Esophagus muscularis mucosa (tissue), 4 donors: ENCODE measurements around the gene ZNF385C. TPM values are rescaled to one million over a fixed set of nuclear protein-coding genes. Genes with fewer than 3 reads are reported as not detected.
"Not testable (repeated sequence)": the region's sequence is repeated elsewhere in the genome, so short reads cannot be mapped to it uniquely, and the experiment has no call there.

ENCODE experiments used
- DNase-seq: peaks from one replicate; pipeline ENCODE4 v3.0.0-alpha.2; 2017; ENCODE audit errors: extremely low spot score
- H3K27ac ChIP-seq, 4 donors: fragments of 200-600 bp; sonication (generic); replicated peaks in 1 of 4; 1 replicate in 3 of 4; 2 replicates in 1 of 4; pipeline ENCODE4 v1.5.1; 2016 to 2019; ENCODE audit warnings: mild to moderate bottlenecking in 1 of 4
- H3K27me3 ChIP-seq, 4 donors: fragments of 200-600 bp; sonication (generic); one replicate each; pipeline versions ENCODE4 v1.5.1 to v1.6.0; 2016 to 2019
- H3K36me3 ChIP-seq, 4 donors: fragments of 200-600 bp; sonication (generic); one replicate each; pipeline ENCODE4 v1.5.1; 2016 to 2019
- H3K4me1 ChIP-seq, 4 donors: fragments of 200-600 bp; sonication (generic); one replicate each; pipeline ENCODE4 v1.5.1; 2016 to 2019
- H3K4me3 ChIP-seq, 4 donors: fragments of 200-600 bp; sonication (generic); 1 replicate in 2 of 4; 2 replicates in 2 of 4; pipeline ENCODE4 v1.5.1; 2016 to 2019; ENCODE audit warnings: mild to moderate bottlenecking in 4 of 4, moderate library complexity in 1 of 4
- H3K9me3 ChIP-seq, 4 donors: fragments of 200-600 bp; sonication (generic); 1 replicate in 3 of 4; 2 replicates in 1 of 4; pipeline ENCODE4 v1.5.1; 2016 to 2019
- CTCF ChIP-seq, 3 experiments: fragments of 200-600 bp in 2 of 3; fragments of 450-650 bp in 1 of 3; sonication (generic) in 2 of 3; IDR thresholded peaks; one replicate each; pipeline ENCODE4 v1.5.1; 2017 to 2019; ENCODE audit warnings: antibody characterized with exemption in 3 of 3, mild to moderate bottlenecking in 2 of 3, moderate library complexity in 1 of 3
- EP300 ChIP-seq: sonication (generic); formaldehyde crosslinking; IDR thresholded peaks from one replicate; pipeline ENCODE4 v1.6.1; 2017; ENCODE audit warnings: antibody characterized with exemption
- POLR2A ChIP-seq: fragments of 450-650 bp; IDR thresholded peaks from one replicate; pipeline ENCODE4 v1.6.1; 2017; ENCODE audit warnings: antibody characterized with exemption, moderate library complexity, mild to moderate bottlenecking, low read depth
- POLR2AphosphoS5 ChIP-seq, 2 donors: sonication (generic); formaldehyde crosslinking; IDR thresholded peaks; one replicate each; pipeline ENCODE4 v1.6.1; 2017; ENCODE audit warnings: antibody characterized with exemption in 2 of 2
- WGBS: methylation state at CpG from one replicate; pipeline ENCODE4 v1.1.5; 2018; 5-methylcytosine and 5-hydroxymethylcytosine counted together
- intact Hi-C: fragments of 100-400 bp; cut with DNase I; formaldehyde crosslinking; loops from one replicate; pipeline ENCODE4 v1.15.1; 2023
- total RNA-seq, 4 donors: library from RNA; depleted of rRNA; stranded (reverse); fragments of >200 nt; gene quantifications; one replicate each; pipeline versions ENCODE4 v1.1.0 to v1.2.1, GENCODE V29; 2016

Gene ZNF385C
- total RNA-seq, 4 donors from 2014 or later = 0.39 to 0.42 TPM; not detected in 2

DNA sequence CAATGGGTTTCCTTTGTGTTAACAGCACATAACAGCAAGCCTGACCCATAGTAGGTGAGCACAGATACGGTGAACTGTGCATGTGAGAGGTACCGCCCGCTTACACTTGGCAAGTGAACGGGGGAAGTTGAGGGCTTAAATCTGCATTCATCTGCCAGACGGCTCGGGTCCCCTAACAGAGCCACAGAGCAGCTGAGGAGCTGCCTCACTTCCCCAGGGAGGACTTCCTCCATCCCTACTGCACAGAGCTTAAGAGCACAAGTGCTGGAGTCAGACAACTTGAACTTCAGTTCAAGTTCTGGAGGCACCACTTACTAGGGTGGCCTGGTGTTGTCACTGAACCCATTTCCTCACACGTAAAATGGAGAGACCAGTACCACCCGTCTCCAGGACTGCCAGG is 43.1 kb upstream of the ZNF385C start:
- 74% methylated on average over 8 of the region's 8 CpGs for WGBS
- intact Hi-C loops = no loop called here

GRCh38 chr17:42140690-42141089 is 42.4 kb upstream of the ZNF385C start:
- Histone ChIP-seq H3K36me3 (peaks cover 4 to 28% (median 16%) of the 10 kb centered on the region in 4 donors), H3K4me1 (peaks cover 61 to 76% (median 70%) of the 10 kb centered on the region in 4 donors)
- H3K27me3 ChIP-seq, H3K9me3 ChIP-seq, intact Hi-C loops, H3K27ac ChIP-seq, H3K4me3 ChIP-seq, DNase-seq: not testable (repeated sequence)
- 99% methylated on average over 7 of the region's 7 CpGs for WGBS

More for the DNA sequence above, 43.1 kb upstream of the ZNF385C start:
- DNase-seq = no peak
- Histone ChIP-seq H3K4me3 (no peak overlapping the region), H3K4me1 (peaks cover 54 to 70% (median 63%) of the 10 kb centered on the region in 4 donors), H3K27me3 (no peaks in the 10 kb centered on the region), H3K36me3 (peaks cover 4 to 32% (median 20%) of the 10 kb centered on the region in 4 donors), H3K27ac (no peak overlapping the region), H3K9me3 (no peaks in the 10 kb centered on the region)
- TF ChIP-seq POLR2AphosphoS5 (IDR thresholded peaks at IDR 0.05) (no peak), EP300 (no peak), CTCF (IDR thresholded peaks at IDR 0.05) (no peak), POLR2A (no peak)

GRCh38 chr17:42138749-42139492 is 40.6 kb upstream of the ZNF385C start:
- Histone ChIP-seq H3K27ac (peak overlapping the region in 1 of 4 donors; percentile 14), H3K9me3 (no peaks in the 10 kb centered on the region), H3K27me3 (no peaks in the 10 kb centered on the region), H3K4me3 (no peak overlapping the region), H3K36me3 (peaks cover 0 to 25% (median 7%) of the 10 kb centered on the region in 4 donors), H3K4me1 (peaks cover 78 to 90% (median 86%) of the 10 kb centered on the region in 4 donors)
- 73% methylated on average over 6 of the region's 7 CpGs for WGBS
- TF ChIP-seq POLR2AphosphoS5 (IDR thresholded peaks at IDR 0.05) (no peak), EP300 (no peak), CTCF (IDR thresholded peaks at IDR 0.05) (no peak), POLR2A (no peak)
- intact Hi-C loops = no loop called here
- no peak for DNase-seq

GRCh38 chr17:42136654-42137051 is 38.4 kb upstream of the ZNF385C start:
- Histone ChIP-seq H3K9me3 (no peaks in the 10 kb centered on the region), H3K4me1 (peaks cover 80 to 91% (median 87%) of the 10 kb centered on the region in 4 donors), H3K36me3 (peaks cover 0 to 20% (median 5%) of the 10 kb centered on the region in 4 donors), H3K27ac (peak overlapping the region; percentile 30 to 63 (median 52)), H3K4me3 (peak overlapping the region in 1 of 4 donors; percentile 5), H3K27me3 (no peaks in the 10 kb centered on the region)
- intact Hi-C loops = no loop called here
- WGBS = 89% methylated on average over 3 of the region's 3 CpGs
- DNase-seq = no peak
- TF ChIP-seq CTCF (IDR thresholded peaks at IDR 0.05) (no peak), EP300 (no peak), POLR2A (no peak), POLR2AphosphoS5 (IDR thresholded peaks at IDR 0.05) (no peak)

GRCh38 chr17:42135664-42136653 is 37.7 kb upstream of the ZNF385C start:
- Histone ChIP-seq H3K4me3 (peak overlapping the region in 1 of 4 donors; percentile 5), H3K27ac (peak overlapping the region; percentile 39 to 63 (median 52)), H3K27me3 (no peaks in the 10 kb centered on the region), H3K9me3 (no peaks in the 10 kb centered on the region), H3K4me1 (peaks cover 83 to 91% (median 89%) of the 10 kb centered on the region in 4 donors), H3K36me3 (peaks cover 0 to 13% (median under 1%) of the 10 kb centered on the region in 4 donors)
- TF ChIP-seq EP300 = no peak
- TF ChIP-seq POLR2AphosphoS5 (IDR thresholded peaks at IDR 0.05) = peak; percentile 61 to 69
- TF ChIP-seq POLR2A = no peak
- no peak for TF ChIP-seq CTCF (IDR thresholded peaks at IDR 0.05)
- DNase-seq = no peak
- WGBS = 62% methylated on average over 15 of the region's 15 CpGs
- intact Hi-C loops = no loop called here
